IMR-90 (cell line): ENCODE results near the gene SRGAP3.

Experiments used
- CTCF ChIP-seq: conservative IDR thresholded peaks from 2 replicates; pipeline ENCODE4 v1.5.1; 2012; ENCODE audit warnings: mild to moderate bottlenecking, low read depth, low read length, improper control_type of control experiment
- MXI1 ChIP-seq: IDR thresholded peaks from 2 replicates; pipeline ENCODE4 v1.6.1; 2012; ENCODE audit warnings: low read depth, mild to moderate bottlenecking, low read length, moderate library complexity, borderline replicate concordance
- POLR2A ChIP-seq: IDR thresholded peaks from 2 replicates; pipeline ENCODE4 v1.6.1; 2012; ENCODE audit warnings: mild to moderate bottlenecking, low read depth, low read length
- SMC3 ChIP-seq: fragments of 150-350 bp; IDR thresholded peaks from 2 replicates; pipeline ENCODE4 v1.6.1; 2016; ENCODE audit warnings: low read depth, mild to moderate bottlenecking, antibody characterized with exemption, low read length, moderate library complexity
- TF ChIP-seq, protein P1 (sequence below): fragments of 150-350 bp; IDR thresholded peaks from 2 replicates; pipeline ENCODE4 v1.6.1; 2016; ENCODE audit warnings: low read depth, mild to moderate bottlenecking, low read length, moderate library complexity, borderline replicate concordance
- TF ChIP-seq, protein P2 (sequence below): fragments of 150-350 bp; IDR thresholded peaks from 2 replicates; pipeline ENCODE4 v1.6.1; 2017; ENCODE audit warnings: mild to moderate bottlenecking, antibody characterized with exemption, low read length, low read depth

DNA sequence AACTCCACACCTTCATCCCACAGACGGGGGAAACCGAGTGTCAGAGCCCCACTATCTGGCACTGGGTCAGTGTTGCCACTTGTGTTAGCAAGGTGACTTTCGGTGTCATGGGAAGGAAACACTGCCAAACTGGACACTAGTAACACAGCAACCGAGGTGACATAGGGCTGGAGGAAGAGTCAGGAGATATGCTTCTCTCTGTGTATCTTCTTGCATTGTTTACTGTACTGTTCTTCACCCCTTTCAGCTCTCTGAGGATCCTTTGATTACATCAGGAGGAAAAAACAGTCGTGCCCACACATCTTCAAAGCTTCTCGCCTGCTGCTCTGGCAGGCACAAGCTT, 176.8 kb downstream of the SRGAP3 start:
- TF ChIP-seq CTCF (no peak), POLR2A (no peak), SMC3 (no peak), MXI1 (no peak)
- TF ChIP-seq, protein P1, sequence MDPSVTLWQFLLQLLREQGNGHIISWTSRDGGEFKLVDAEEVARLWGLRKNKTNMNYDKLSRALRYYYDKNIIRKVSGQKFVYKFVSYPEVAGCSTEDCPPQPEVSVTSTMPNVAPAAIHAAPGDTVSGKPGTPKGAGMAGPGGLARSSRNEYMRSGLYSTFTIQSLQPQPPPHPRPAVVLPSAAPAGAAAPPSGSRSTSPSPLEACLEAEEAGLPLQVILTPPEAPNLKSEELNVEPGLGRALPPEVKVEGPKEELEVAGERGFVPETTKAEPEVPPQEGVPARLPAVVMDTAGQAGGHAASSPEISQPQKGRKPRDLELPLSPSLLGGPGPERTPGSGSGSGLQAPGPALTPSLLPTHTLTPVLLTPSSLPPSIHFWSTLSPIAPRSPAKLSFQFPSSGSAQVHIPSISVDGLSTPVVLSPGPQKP, result no peak
- TF ChIP-seq, protein P2, sequence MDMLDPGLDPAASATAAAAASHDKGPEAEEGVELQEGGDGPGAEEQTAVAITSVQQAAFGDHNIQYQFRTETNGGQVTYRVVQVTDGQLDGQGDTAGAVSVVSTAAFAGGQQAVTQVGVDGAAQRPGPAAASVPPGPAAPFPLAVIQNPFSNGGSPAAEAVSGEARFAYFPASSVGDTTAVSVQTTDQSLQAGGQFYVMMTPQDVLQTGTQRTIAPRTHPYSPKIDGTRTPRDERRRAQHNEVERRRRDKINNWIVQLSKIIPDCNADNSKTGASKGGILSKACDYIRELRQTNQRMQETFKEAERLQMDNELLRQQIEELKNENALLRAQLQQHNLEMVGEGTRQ, result no peak
